Activated naive CD4-positive, alpha-beta T cell treated with anti-CD3 and anti-CD28 coated beads, Interleukin-2, amount 10 ng/mL, durations not matched to agents 7 days and 5 days (primary cell): ENCODE measurements around the gene ZG16B.

Source experiments
- CTCF ChIA-PET: fragments of 350-600 bp; sonication (Branson Sonifier 250); formaldehyde crosslinking; loops from one replicate; lab custom pipeline; 2021; ENCODE audit warnings: antibody characterized with exemption; lab: Charles Lee
- DNase-seq: peaks from one replicate; pipeline ENCODE4 v3.0.0-alpha.2; 2020
- H3K27ac Mint-ChIP-seq: one replicate; pipeline ENCODE4 v1.8.0; 2021; ENCODE audit warnings: mild to moderate bottlenecking, moderate library complexity, mixed read lengths
- H3K27me3 Mint-ChIP-seq: one replicate; pipeline ENCODE4 v1.8.0; 2021; ENCODE audit warnings: mild to moderate bottlenecking, mixed read lengths
- H3K36me3 Mint-ChIP-seq: one replicate; pipeline ENCODE4 v1.8.0; 2021; ENCODE audit warnings: mixed read lengths
- H3K4me1 Mint-ChIP-seq: one replicate; pipeline ENCODE4 v1.8.0; 2021; ENCODE audit warnings: mixed read lengths
- H3K4me3 Mint-ChIP-seq: one replicate; pipeline ENCODE4 v1.8.0; 2021; ENCODE audit warnings: mild to moderate bottlenecking, moderate library complexity, mixed read lengths
- H3K9me3 Mint-ChIP-seq: one replicate; pipeline ENCODE4 v1.8.0; 2021; ENCODE audit warnings: mixed read lengths

Gene ZG16B

DNA sequence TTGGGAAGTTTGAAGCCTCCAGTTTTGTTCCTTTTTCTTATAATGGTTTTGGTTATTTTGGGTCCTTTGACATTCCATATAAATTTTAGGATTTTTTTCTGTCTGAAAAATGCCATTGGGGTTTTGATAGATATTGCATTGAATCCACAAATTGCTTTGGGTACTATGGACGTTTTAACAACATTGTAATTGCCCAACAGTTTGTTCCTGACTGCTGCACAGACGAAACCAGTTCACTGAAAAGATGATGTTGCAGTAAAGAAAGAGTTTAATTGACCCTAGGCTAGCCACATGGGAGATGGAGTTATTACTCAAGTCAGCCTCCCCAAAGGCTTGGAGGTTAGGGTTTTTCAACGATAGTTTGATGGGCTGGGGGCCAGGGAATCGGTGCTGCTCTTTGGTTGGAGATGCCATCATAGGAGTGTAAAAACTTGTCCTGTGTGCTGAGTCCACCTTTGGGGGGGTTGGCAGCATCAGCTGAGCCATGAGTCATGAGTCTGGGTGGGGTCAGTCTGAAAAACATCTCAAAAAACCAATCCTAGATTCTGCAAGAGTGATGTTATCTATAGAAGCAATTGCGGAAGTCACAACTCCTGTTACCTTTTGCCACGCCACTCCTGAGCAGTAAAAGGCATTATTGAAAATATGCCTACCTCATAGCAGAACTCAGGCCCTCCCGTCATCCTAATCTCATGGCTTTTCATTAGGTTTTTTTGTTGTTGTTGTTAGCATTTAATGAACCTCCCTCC, 34.5 kb upstream of the ZG16B start:
- Mint-ChIP-seq H3K4me1 (no peaks in the 10 kb centered on the region), H3K27ac (no peak overlapping the region), H3K27me3 (peaks cover 45% of the 10 kb centered on the region), H3K4me3 (no peak overlapping the region), H3K9me3 (no peaks in the 10 kb centered on the region), H3K36me3 (no peaks in the 10 kb centered on the region)
- no peak for DNase-seq
- CTCF ChIA-PET: no interaction called here

DNA sequence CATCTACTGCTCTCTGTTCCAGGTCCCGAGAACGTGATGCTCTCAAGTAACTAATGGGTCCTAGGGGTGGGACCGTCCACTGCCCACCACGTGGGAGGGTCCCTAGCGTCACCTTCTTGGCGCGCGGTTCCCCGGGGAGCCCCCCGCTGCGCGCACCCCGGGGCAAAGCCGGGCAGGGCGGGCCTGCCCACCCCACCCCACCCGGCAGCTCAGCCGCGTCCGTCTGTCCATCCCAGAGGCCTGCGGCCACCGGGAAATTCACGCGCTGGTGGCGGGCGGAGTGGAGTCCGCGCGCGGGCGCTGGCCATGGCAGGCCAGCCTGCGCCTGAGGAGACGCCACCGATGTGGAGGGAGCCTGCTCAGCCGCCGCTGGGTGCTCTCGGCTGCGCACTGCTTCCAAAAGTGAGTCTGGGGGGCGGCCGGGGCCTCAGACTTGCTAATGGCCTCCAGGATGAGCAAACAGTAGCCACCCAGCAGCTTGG, 31.3 kb upstream of the ZG16B start:
- Mint-ChIP-seq H3K4me3 (no peak overlapping the region), H3K27ac (no peak overlapping the region), H3K4me1 (no peaks in the 10 kb centered on the region), H3K36me3 (no peaks in the 10 kb centered on the region), H3K9me3 (peaks cover 2% of the 10 kb centered on the region), H3K27me3 (peaks cover 36% of the 10 kb centered on the region)
- CTCF ChIA-PET: no interaction called here
- DNase-seq: no peak

DNA sequence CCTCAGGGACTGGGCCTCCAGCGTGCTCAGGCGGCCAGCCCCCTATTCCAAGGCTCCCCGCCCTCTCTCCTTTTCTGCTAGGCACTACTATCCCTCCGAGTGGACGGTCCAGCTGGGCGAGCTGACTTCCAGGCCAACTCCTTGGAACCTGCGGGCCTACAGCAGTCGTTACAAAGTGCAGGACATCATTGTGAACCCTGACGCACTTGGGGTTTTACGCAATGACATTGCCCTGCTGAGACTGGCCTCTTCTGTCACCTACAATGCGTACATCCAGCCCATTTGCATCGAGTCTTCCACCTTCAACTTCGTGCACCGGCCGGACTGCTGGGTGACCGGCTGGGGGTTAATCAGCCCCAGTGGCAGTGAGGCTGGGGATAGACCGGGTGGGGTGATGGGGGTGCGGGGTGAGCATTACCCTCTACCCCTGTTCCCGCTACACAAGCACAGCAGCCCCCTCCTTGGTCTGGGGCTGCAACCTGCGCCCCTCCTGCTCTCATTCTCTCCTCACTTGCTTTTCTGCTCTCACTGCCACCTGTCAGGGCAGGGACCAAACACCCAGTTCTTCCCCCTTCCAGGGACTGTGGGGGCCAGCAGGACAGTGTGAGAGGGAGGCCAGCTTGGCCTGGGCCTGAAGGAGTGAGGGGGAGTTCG, 30.8 kb upstream of the ZG16B start:
- Mint-ChIP-seq H3K4me3 (no peak overlapping the region), H3K27ac (no peak overlapping the region), H3K4me1 (no peaks in the 10 kb centered on the region), H3K36me3 (no peaks in the 10 kb centered on the region), H3K9me3 (peaks cover 2% of the 10 kb centered on the region), H3K27me3 (peaks cover 32% of the 10 kb centered on the region)
- CTCF ChIA-PET: no interaction called here
- no peak for DNase-seq

DNA sequence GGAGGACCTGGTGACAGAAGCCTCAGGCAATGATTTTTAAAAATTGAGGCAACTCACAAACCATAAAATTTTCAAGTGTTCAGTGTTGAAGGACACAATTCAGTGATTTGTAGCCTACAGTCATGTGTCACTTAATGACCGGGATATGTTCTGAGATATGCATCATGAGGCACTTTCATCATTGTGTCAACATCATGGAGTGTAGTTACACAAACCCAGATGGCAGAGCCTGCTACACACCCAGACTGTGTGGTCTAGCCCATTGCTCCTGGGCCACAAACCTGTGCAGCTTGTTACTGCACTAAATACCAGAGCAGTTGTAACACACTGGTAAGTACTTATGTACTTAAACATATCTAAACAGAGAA, 30.3 kb upstream of the ZG16B start:
- H3K36me3 Mint-ChIP-seq: no peaks in the 10 kb centered on the region
- H3K4me1 Mint-ChIP-seq: no peaks in the 10 kb centered on the region
- CTCF ChIA-PET: no interaction called here
- H3K27ac Mint-ChIP-seq: no peak overlapping the region
- H3K9me3 Mint-ChIP-seq: peaks cover 2% of the 10 kb centered on the region
- peaks cover 37% of the 10 kb centered on the region for H3K27me3 Mint-ChIP-seq
- no peak overlapping the region for H3K4me3 Mint-ChIP-seq
- no peak for DNase-seq

DNA sequence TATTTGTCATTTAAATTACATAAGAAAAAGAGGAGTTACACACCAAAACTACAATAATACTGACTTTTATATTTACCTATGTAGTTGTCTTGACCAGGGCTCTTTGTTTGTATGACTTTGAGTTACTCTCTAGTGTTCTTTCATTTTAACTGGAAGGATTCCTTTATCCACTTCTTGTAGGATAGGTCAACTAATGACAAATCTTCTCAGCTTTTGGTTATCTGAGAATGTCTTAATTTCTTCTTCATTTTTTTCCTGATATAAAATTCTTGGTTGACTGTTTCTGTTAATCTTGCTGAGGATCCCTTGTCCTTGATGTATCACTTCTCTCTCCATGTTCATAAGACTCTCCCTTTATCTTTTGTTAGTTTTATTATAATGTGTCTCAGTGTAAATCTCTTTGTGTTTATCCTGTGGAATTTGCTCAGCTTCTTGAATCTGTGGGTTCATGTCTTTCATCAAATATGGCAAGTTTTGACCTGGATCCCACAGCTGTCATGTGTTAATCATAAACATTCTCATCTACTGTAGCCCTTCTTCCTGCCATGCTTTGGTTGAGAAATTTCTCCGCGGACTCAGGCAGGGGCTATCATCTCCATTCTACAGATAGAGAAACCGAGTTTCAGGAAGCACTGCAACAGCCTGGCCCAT, 26.4 kb upstream of the ZG16B start:
- no peaks in the 10 kb centered on the region for H3K4me1 Mint-ChIP-seq
- H3K27ac Mint-ChIP-seq: no peak overlapping the region
- no peak for DNase-seq
- H3K9me3 Mint-ChIP-seq: peaks cover 2% of the 10 kb centered on the region
- no peak overlapping the region for H3K4me3 Mint-ChIP-seq
- no peaks in the 10 kb centered on the region for H3K36me3 Mint-ChIP-seq
- peaks cover 39% of the 10 kb centered on the region for H3K27me3 Mint-ChIP-seq
- CTCF ChIA-PET: no interaction called here

DNA sequence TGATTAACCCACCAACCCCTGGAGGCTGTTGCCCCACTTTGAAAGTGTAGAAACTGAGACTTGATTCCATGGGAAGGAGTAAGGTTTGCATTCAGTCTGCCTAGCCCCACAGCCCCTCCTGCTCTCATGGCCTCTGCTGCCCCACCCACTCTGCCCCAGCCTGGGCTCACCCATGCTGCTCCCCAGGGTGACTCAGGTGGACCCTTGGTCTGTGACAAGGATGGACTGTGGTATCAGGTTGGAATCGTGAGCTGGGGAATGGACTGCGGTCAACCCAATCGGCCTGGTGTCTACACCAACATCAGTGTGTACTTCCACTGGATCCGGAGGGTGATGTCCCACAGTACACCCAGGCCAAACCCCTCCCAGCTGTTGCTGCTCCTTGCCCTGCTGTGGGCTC, 25.4 kb upstream of the ZG16B start:
- Mint-ChIP-seq H3K27ac (no peak overlapping the region), H3K9me3 (peaks cover 2% of the 10 kb centered on the region), H3K36me3 (no peaks in the 10 kb centered on the region), H3K4me1 (no peaks in the 10 kb centered on the region), H3K4me3 (no peak overlapping the region), H3K27me3 (peaks cover 31% of the 10 kb centered on the region)
- CTCF ChIA-PET: no interaction called here
- DNase-seq: no peak

DNA sequence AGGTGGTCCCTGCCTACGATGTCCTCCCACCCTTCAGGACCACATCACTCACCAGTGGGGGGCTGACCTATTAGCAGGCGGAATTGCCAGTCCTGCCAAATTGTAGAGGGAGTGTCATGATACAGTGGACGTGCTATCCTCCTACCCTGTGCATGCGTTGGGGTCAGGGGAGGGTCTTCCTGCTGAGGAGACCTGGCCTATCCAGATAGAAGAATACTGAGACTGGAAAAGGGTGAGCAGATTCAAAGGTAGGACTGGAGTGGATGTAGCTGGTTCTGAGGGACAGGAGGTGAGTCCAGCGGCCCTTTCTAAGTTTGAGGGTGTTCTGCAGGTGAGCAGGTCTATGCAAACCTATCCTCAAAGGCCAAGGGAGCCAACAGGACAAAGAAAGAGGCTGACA, 23.8 kb upstream of the ZG16B start:
- Mint-ChIP-seq H3K27me3 (peaks cover 42% of the 10 kb centered on the region), H3K9me3 (peaks cover 2% of the 10 kb centered on the region), H3K4me1 (no peaks in the 10 kb centered on the region), H3K27ac (no peak overlapping the region), H3K36me3 (no peaks in the 10 kb centered on the region), H3K4me3 (no peak overlapping the region)
- DNase-seq: no peak
- CTCF ChIA-PET: no interaction called here

DNA sequence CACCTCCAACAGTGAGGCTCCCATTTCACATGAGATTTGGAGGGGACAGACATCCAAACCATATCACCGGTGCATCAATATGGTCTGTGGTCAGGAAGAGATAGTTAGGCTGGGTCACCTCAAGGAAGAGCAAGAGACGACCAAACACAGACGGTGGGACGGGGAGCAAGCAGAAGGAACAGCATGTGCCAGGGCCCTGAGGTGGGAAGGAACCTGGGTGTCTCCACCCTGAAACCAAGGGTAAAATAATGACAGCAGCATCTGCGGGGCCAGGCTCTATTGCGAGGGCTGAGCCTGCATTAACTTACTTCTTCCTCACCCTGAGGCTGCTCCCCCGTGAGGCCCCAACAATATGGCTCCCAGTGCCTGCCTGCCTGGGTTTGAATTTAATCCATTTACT, 21.9 kb upstream of the ZG16B start:
- peak overlapping the region; percentile 5 for H3K27ac Mint-ChIP-seq
- H3K4me3 Mint-ChIP-seq: no peak overlapping the region
- no peaks in the 10 kb centered on the region for H3K36me3 Mint-ChIP-seq
- CTCF ChIA-PET: no interaction called here
- H3K27me3 Mint-ChIP-seq: peaks cover 46% of the 10 kb centered on the region
- peaks cover 2% of the 10 kb centered on the region for H3K9me3 Mint-ChIP-seq
- no peaks in the 10 kb centered on the region for H3K4me1 Mint-ChIP-seq
- no peak for DNase-seq

DNA sequence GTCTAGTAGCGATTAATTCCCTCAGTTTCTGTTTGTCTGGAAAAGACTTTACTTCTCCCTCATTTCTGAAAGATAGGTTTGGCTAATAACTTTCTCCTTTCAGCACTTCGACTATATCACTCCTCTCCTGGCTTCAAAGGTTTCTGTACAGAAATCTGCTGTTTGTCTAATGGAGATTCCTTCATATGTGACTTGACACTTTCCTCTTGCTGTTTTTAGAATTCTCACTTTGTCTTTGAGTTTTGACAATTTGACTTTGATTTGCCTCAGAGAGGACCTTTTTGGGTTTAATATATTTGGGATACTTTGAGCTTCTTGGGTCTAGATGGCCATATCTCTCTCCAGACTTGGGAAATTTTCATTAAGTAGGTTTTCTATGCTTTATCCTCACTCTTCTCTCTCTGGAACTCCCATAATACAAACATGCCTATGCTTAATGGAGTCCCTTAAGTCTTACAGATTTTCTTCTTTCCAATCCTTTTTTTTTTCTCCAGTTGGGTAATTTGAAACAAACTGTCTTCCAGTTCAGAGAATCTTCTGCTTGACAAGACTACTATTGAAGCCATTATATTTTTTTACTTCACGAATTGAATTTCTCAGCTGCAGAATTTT, 20.8 kb upstream of the ZG16B start:
- CTCF ChIA-PET: no interaction called here
- H3K27ac Mint-ChIP-seq: no peak overlapping the region
- no peaks in the 10 kb centered on the region for H3K4me1 Mint-ChIP-seq
- no peak overlapping the region for H3K4me3 Mint-ChIP-seq
- DNase-seq: no peak
- H3K9me3 Mint-ChIP-seq: no peaks in the 10 kb centered on the region
- H3K36me3 Mint-ChIP-seq: no peaks in the 10 kb centered on the region
- H3K27me3 Mint-ChIP-seq: peaks cover 45% of the 10 kb centered on the region

DNA sequence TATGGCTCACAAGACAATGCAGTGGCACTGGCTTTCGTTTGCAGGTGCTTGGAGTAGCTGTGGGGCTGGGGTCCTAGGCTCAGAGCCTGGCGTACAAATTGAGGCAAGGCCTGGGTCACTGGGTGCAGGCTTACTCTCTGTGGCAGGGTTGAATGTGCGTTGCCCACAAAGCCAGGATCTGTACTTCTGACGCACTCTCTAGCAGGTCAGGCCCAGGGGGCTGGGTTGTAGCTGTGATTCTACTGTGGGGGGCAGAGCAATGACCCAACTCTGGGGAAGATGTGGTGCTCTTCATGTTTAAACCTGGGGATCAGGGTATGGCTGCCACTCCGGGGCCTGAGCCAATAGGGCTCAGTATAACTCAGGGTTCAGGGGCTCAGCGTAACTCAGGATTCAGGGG, 19.5 kb upstream of the ZG16B start:
- H3K27me3 Mint-ChIP-seq: peaks cover 33% of the 10 kb centered on the region
- H3K4me1 Mint-ChIP-seq: no peaks in the 10 kb centered on the region

DNA sequence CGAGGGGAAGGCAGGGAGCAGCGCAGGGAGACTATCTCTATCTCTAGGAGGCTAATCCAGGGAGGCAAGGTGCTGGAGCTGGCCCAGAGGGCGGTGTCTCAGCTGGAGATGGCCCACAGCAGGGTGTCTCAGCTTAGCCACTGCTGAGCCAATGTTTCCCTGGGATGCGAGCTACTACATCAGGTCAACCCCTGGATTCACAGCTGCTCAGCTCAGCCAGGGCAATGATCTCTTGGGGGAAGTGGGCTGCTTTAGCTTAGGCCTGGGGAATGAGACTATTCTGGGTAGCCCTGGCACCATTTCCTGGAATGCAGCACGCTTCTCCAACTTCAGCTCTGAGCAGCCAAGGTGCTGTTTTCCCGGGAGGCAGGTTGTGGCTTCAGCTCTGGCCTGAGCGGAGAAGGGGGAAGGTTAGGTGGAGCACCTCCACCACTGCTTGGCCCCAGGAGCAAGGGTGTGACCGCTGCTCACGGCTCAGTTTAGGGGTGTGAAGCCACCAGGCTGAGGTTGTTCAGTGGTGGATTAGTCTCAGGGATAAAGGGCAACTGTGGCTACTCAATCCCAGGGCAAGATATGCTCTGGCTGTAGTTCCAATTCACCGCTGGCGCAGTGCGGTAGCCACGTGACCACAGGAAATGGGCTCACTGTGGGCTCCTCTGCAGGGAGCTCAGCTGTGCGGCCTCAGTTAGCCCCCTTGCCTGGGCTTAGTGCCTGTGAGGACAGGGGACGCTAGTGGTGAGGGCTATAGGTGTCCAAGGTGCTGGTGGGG, 18.2 kb upstream of the ZG16B start:
- H3K4me1 Mint-ChIP-seq: no peaks in the 10 kb centered on the region
- CTCF ChIA-PET: interaction anchor here (1.7 kb wide), 1 partner anchor 12 kb away, joined by 6 read pairs; no protein-coding TSS in a partner anchor
- H3K9me3 Mint-ChIP-seq: no peaks in the 10 kb centered on the region
- peak; percentile 14 for DNase-seq
- peaks cover 25% of the 10 kb centered on the region for H3K27me3 Mint-ChIP-seq
- no peak overlapping the region for H3K4me3 Mint-ChIP-seq
- no peaks in the 10 kb centered on the region for H3K36me3 Mint-ChIP-seq
- H3K27ac Mint-ChIP-seq: no peak overlapping the region

More for the DNA sequence above, 19.5 kb upstream of the ZG16B start:
- CTCF ChIA-PET: interaction anchor here (0.6 to 1.7 kb wide), 2 partner anchors 8 to 13 kb away, joined by 3 to 6 read pairs; no protein-coding TSS in a partner anchor
- Mint-ChIP-seq H3K27ac (no peak overlapping the region), H3K36me3 (no peaks in the 10 kb centered on the region), H3K9me3 (no peaks in the 10 kb centered on the region), H3K4me3 (no peak overlapping the region)
- peak; percentile 5 for DNase-seq

DNA sequence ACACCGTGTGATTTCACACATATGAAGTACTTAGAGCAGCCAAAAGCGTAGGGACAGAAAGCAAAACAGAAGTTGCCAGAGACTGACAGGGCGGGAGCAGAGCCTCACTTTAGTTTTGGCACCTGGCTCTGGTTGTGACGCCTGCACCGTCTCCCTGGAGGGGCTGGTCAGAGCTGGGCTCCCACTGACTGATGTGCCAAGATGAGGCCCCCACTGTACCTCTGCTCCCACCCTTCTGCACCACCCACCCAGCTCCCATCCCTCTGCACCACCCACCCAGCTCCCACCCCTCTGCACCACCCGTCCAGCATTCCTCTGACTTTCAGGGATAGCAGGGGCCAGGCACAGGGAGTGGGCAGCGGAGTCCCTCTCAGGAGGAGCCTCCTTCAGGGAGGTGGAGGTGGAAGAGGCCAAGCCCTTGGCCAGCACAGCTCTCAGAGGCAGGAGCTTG, 16.3 kb upstream of the ZG16B start:
- H3K27me3 Mint-ChIP-seq: peaks cover 15% of the 10 kb centered on the region
- no peaks in the 10 kb centered on the region for H3K4me1 Mint-ChIP-seq
- H3K27ac Mint-ChIP-seq: no peak overlapping the region

DNA sequence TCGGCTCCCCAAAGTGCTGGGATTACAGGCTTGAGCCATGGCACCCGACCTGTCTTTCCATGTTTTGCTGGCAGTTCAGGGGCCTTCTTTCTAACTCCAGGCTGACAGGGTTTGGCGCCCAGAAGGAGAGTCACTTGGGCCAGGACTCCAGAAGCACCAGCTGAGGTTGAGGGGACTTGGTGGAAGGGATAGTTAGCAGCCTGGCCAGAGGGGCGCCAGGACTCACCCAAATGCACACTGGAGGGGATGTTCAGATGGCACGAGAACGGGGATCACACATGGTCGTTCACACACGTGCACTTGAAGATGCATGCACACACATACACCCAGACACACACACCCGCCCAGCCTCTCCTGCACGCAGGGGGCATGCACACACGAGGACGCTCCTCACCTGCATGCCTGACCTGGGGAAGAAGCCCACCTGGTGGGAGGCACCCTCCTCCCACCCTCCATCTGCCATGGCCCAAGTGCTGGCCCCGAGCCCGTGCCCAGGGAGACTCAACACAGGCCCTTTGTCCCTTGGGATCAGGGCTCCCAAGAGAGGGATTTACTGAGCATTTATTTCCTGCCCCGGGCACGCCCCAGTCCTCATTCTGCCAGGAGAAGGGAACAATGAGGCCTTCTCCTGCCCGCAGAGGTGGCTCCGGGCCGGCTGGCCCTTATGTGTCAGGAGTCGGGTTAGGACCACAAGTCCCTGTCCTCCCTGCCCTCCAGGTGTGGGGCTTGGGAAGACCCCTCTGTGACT, 15.4 kb upstream of the ZG16B start:
- peaks cover 15% of the 10 kb centered on the region for H3K27me3 Mint-ChIP-seq
- CTCF ChIA-PET: no interaction called here
- H3K4me3 Mint-ChIP-seq: no peak overlapping the region
- no peaks in the 10 kb centered on the region for H3K9me3 Mint-ChIP-seq
- peak; percentile 15 for DNase-seq
- no peak overlapping the region for H3K27ac Mint-ChIP-seq
- H3K4me1 Mint-ChIP-seq: no peaks in the 10 kb centered on the region
- H3K36me3 Mint-ChIP-seq: no peaks in the 10 kb centered on the region

More for the DNA sequence above, 16.3 kb upstream of the ZG16B start:
- no peaks in the 10 kb centered on the region for H3K36me3 Mint-ChIP-seq
- CTCF ChIA-PET: no interaction called here
- no peaks in the 10 kb centered on the region for H3K9me3 Mint-ChIP-seq
- peak; percentile 16 for DNase-seq
- H3K4me3 Mint-ChIP-seq: no peak overlapping the region
